Astrocyte (in vitro differentiated cells and primary cell): ENCODE measurements around the gene NOL7. TPM values are rescaled to one million over a fixed set of nuclear protein-coding genes. Genes with fewer than 3 reads are reported as not detected.

ENCODE experiments used
- DNase-seq: peaks from one replicate; pipeline ENCODE4 v3.0.0-alpha.2; 2010; ENCODE audit warnings: low read depth
- FAIRE-seq: peaks from 2 replicates; lab custom pipeline; 2011; peaks lifted over from hg19 to GRCh38; lab: Jason Lieb, UNC
- H2AFZ ChIP-seq: 2 replicates; pipeline ENCODE4 v1.6.0; 2012; ENCODE audit warnings: low read depth, low read length, inconsistent platforms
- H3K27ac ChIP-seq: 2 replicates; pipeline ENCODE4 v1.5.1; 2011; ENCODE audit warnings: low read depth, low read length, inconsistent platforms
- H3K27me3 ChIP-seq: 2 replicates; pipeline ENCODE4 v1.6.0; 2011; ENCODE audit warnings: low read length, inconsistent platforms; ENCODE audit not compliant: insufficient read depth
- H3K36me3 ChIP-seq: 2 replicates; pipeline ENCODE4 v1.5.1; 2011; ENCODE audit warnings: low read length, inconsistent platforms; ENCODE audit not compliant: insufficient read depth
- H3K4me1 ChIP-seq: 2 replicates; pipeline ENCODE4 v1.5.1; 2011; ENCODE audit warnings: low read length, inconsistent platforms; ENCODE audit not compliant: insufficient read depth
- H3K4me2 ChIP-seq: 2 replicates; pipeline ENCODE4 v1.6.0; 2012; ENCODE audit warnings: low read length, inconsistent platforms
- H3K4me3 ChIP-seq: 2 replicates; pipeline ENCODE4 v1.5.1; 2011; ENCODE audit warnings: low read depth, mild to moderate bottlenecking, low read length, inconsistent platforms; ENCODE audit not compliant: insufficient read depth
- H3K79me2 ChIP-seq: 2 replicates; pipeline ENCODE4 v1.6.0; 2012; ENCODE audit warnings: mild to moderate bottlenecking, low read length, inconsistent platforms; ENCODE audit not compliant: insufficient read depth
- H3K9ac ChIP-seq: 2 replicates; pipeline ENCODE4 v1.6.0; 2012; ENCODE audit warnings: mild to moderate bottlenecking, low read length, inconsistent platforms
- H3K9me3 ChIP-seq: 2 replicates; pipeline ENCODE4 v1.5.1; 2012; ENCODE audit warnings: low read depth, mild to moderate bottlenecking, low read length, inconsistent platforms; ENCODE audit not compliant: insufficient read depth
- H4K20me1 ChIP-seq: 2 replicates; pipeline ENCODE4 v1.6.0; 2012; ENCODE audit warnings: low read length, inconsistent platforms; ENCODE audit not compliant: insufficient read depth
- H3K27ac Mint-ChIP-seq: one replicate; pipeline ENCODE4 v1.8.0; 2021; ENCODE audit warnings: mild to moderate bottlenecking, mixed read lengths; ENCODE audit not compliant: unreplicated experiment
- H3K27me3 Mint-ChIP-seq: one replicate; pipeline ENCODE4 v1.8.0; 2021; ENCODE audit warnings: low read depth, mixed read lengths; ENCODE audit not compliant: unreplicated experiment
- H3K36me3 Mint-ChIP-seq: one replicate; pipeline ENCODE4 v1.8.0; 2021; ENCODE audit warnings: low read depth, mixed read lengths; ENCODE audit not compliant: unreplicated experiment
- H3K4me1 Mint-ChIP-seq: one replicate; pipeline ENCODE4 v1.8.0; 2021; ENCODE audit warnings: low read depth, mixed read lengths; ENCODE audit not compliant: unreplicated experiment
- H3K4me3 Mint-ChIP-seq: one replicate; pipeline ENCODE4 v1.8.0; 2021; ENCODE audit warnings: mild to moderate bottlenecking, moderate library complexity, mixed read lengths; ENCODE audit not compliant: unreplicated experiment
- H3K9me3 Mint-ChIP-seq: one replicate; pipeline ENCODE4 v1.8.0; 2021; ENCODE audit warnings: mild to moderate bottlenecking, mixed read lengths; ENCODE audit not compliant: unreplicated experiment
- CTCF ChIP-seq: IDR thresholded peaks from 2 replicates; pipeline ENCODE4 v1.5.1; 2011; ENCODE audit warnings: low read depth, mild to moderate bottlenecking, inconsistent platforms, low read length, moderate library complexity; ENCODE audit not compliant: insufficient read depth
- EZH2 ChIP-seq: IDR thresholded peaks from 2 replicates; pipeline ENCODE4 v1.6.1; 2012; ENCODE audit warnings: mild to moderate bottlenecking, low read length, inconsistent platforms; ENCODE audit not compliant: insufficient read depth
- total RNA-seq: library from RNA; stranded (reverse); gene quantifications from 2 replicates; pipeline ENCODE4 v1.2.1, GENCODE V29; 2021

The NOL7 gene
- total RNA-seq, 1 donor from 2014 or later, result 63.7 TPM

- Histone ChIP-seq H3K79me2 (peaks cover 2% of the 10 kb centered on the region), H4K20me1 (peaks cover 4% of the 10 kb centered on the region), H3K36me3 (peaks cover 10% of the 10 kb centered on the region), H3K4me3 (no peak overlapping the region), H3K4me1 (peaks cover 3% of the 10 kb centered on the region), H3K4me2 (no peak overlapping the region), H3K27ac (no peak overlapping the region), H3K27me3 (no peaks in the 10 kb centered on the region), H3K9me3 (no peaks in the 10 kb centered on the region), H2AFZ (no peak overlapping the region), H3K9ac (no peak overlapping the region)
- FAIRE-seq (no peak), DNase-seq (no peak)
- H3K27ac Mint-ChIP-seq, result no peak overlapping the region
- no peak overlapping the region for H3K4me3 Mint-ChIP-seq
- TF ChIP-seq EZH2 (no peak), CTCF (no peak)
- H3K36me3 Mint-ChIP-seq, result peaks cover 3% of the 10 kb centered on the region
- no peaks in the 10 kb centered on the region for H3K9me3 Mint-ChIP-seq
- peaks cover 3% of the 10 kb centered on the region for H3K4me1 Mint-ChIP-seq
- H3K27me3 Mint-ChIP-seq, result no peaks in the 10 kb centered on the region
Observed at GRCh38 chr6:13648850-13649249, 33.7 kb downstream of the NOL7 start.

DNA sequence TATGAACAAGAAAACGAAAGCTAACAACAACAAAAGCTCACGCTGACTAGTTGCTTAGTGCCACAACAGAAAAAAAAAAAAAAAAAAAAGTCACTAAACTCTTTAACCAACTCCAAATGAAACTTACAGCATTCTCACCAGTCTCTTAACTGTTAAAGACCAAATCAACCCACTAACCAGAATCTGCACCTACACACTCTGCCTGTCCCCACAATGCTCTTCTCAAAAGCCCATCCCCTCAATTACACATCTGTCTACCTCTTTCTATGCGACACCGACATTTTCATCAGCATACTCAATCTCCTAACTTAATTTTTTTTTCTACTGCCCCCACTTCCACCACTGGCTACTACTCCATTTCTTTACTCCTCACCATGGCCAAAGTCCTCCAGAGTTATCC, 34.3 kb downstream of the NOL7 start:
- no peak overlapping the region for H2AFZ ChIP-seq
- H3K4me3 ChIP-seq, result no peak overlapping the region
- no peak overlapping the region for H3K4me3 Mint-ChIP-seq
- H4K20me1 ChIP-seq, result peaks cover 4% of the 10 kb centered on the region
- no peak overlapping the region for H3K4me2 ChIP-seq
- H3K9ac ChIP-seq, result no peak overlapping the region
- FAIRE-seq, result no peak
- H3K36me3 Mint-ChIP-seq, result peaks cover 3% of the 10 kb centered on the region
- no peaks in the 10 kb centered on the region for H3K27me3 ChIP-seq
- no peaks in the 10 kb centered on the region for H3K27me3 Mint-ChIP-seq
- H3K79me2 ChIP-seq, result peaks cover 2% of the 10 kb centered on the region
- no peak overlapping the region for H3K27ac Mint-ChIP-seq
- H3K9me3 Mint-ChIP-seq, result no peaks in the 10 kb centered on the region
- DNase-seq, result no peak
- no peaks in the 10 kb centered on the region for H3K9me3 ChIP-seq
- no peak for TF ChIP-seq EZH2
- TF ChIP-seq CTCF, result no peak
- no peak overlapping the region for H3K27ac ChIP-seq
- peaks cover 3% of the 10 kb centered on the region for H3K4me1 Mint-ChIP-seq
- H3K4me1 ChIP-seq, result peaks cover 3% of the 10 kb centered on the region
- peaks cover 7% of the 10 kb centered on the region for H3K36me3 ChIP-seq

GRCh38 chr6:13653296-13653695, 38.2 kb downstream of the NOL7 start:
- TF ChIP-seq CTCF, result no peak
- H3K9me3 Mint-ChIP-seq, result no peaks in the 10 kb centered on the region
- no peaks in the 10 kb centered on the region for H3K27me3 Mint-ChIP-seq
- H3K36me3 ChIP-seq, result peaks cover 6% of the 10 kb centered on the region
- no peak for FAIRE-seq
- H3K27me3 ChIP-seq, result no peaks in the 10 kb centered on the region
- H3K4me3 ChIP-seq, result no peak overlapping the region
- no peak overlapping the region for H3K27ac Mint-ChIP-seq
- peaks cover 7% of the 10 kb centered on the region for H4K20me1 ChIP-seq
- H3K36me3 Mint-ChIP-seq, result peaks cover 3% of the 10 kb centered on the region
- H3K9me3 ChIP-seq, result no peaks in the 10 kb centered on the region
- H3K4me3 Mint-ChIP-seq, result no peak overlapping the region
- peak; percentile 47 for DNase-seq
- no peak overlapping the region for H3K27ac ChIP-seq
- H3K4me1 Mint-ChIP-seq, result peaks cover 3% of the 10 kb centered on the region
- peaks cover 12% of the 10 kb centered on the region for H3K79me2 ChIP-seq
- H3K9ac ChIP-seq, result no peak overlapping the region
- no peak overlapping the region for H3K4me2 ChIP-seq
- no peak overlapping the region for H2AFZ ChIP-seq
- peaks cover 3% of the 10 kb centered on the region for H3K4me1 ChIP-seq
